ENCODE data around the gene SFTA2.

Gene SFTA2

GRCh38 chr6:30889921-30890645 lies 41.9 kb downstream of the SFTA2 start:
- DNase-seq (ENCODE audit: low read depth in 1 of 2, low spot score in 1 of 2): no peak
- Histone ChIP-seq H3K27ac (replicated peaks) (no peak overlapping the region), H3K27me3 (ENCODE audit: insufficient read depth, poor library complexity, severe bottlenecking) (peaks cover 25% of the 10 kb centered on the region), H3K4me3 (replicated peaks; ENCODE audit: insufficient read depth, low read length) (no peak overlapping the region)
- TF ChIP-seq, protein P1, sequence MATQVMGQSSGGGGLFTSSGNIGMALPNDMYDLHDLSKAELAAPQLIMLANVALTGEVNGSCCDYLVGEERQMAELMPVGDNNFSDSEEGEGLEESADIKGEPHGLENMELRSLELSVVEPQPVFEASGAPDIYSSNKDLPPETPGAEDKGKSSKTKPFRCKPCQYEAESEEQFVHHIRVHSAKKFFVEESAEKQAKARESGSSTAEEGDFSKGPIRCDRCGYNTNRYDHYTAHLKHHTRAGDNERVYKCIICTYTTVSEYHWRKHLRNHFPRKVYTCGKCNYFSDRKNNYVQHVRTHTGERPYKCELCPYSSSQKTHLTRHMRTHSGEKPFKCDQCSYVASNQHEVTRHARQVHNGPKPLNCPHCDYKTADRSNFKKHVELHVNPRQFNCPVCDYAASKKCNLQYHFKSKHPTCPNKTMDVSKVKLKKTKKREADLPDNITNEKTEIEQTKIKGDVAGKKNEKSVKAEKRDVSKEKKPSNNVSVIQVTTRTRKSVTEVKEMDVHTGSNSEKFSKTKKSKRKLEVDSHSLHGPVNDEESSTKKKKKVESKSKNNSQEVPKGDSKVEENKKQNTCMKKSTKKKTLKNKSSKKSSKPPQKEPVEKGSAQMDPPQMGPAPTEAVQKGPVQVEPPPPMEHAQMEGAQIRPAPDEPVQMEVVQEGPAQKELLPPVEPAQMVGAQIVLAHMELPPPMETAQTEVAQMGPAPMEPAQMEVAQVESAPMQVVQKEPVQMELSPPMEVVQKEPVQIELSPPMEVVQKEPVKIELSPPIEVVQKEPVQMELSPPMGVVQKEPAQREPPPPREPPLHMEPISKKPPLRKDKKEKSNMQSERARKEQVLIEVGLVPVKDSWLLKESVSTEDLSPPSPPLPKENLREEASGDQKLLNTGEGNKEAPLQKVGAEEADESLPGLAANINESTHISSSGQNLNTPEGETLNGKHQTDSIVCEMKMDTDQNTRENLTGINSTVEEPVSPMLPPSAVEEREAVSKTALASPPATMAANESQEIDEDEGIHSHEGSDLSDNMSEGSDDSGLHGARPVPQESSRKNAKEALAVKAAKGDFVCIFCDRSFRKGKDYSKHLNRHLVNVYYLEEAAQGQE (IDR thresholded peaks at IDR 0.05; ENCODE audit: insufficient replicate concordance, low read depth): no peak
- TF ChIP-seq, protein P2, sequence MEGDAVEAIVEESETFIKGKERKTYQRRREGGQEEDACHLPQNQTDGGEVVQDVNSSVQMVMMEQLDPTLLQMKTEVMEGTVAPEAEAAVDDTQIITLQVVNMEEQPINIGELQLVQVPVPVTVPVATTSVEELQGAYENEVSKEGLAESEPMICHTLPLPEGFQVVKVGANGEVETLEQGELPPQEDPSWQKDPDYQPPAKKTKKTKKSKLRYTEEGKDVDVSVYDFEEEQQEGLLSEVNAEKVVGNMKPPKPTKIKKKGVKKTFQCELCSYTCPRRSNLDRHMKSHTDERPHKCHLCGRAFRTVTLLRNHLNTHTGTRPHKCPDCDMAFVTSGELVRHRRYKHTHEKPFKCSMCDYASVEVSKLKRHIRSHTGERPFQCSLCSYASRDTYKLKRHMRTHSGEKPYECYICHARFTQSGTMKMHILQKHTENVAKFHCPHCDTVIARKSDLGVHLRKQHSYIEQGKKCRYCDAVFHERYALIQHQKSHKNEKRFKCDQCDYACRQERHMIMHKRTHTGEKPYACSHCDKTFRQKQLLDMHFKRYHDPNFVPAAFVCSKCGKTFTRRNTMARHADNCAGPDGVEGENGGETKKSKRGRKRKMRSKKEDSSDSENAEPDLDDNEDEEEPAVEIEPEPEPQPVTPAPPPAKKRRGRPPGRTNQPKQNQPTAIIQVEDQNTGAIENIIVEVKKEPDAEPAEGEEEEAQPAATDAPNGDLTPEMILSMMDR (IDR thresholded peaks at IDR 0.05; ENCODE audit: insufficient read depth, low read length): no peak
- TF ChIP-seq POLR2AphosphoS5 (IDR thresholded peaks at IDR 0.05; ENCODE audit: low read depth) (no peak), SPI1 (IDR thresholded peaks at IDR 0.05; ENCODE audit: borderline replicate concordance, low read depth) (no peak), GABPA (IDR thresholded peaks at IDR 0.05; ENCODE audit: low read depth) (no peak)

- Histone ChIP-seq H3K27me3 (ENCODE audit: insufficient read depth, poor library complexity, severe bottlenecking) (peaks cover 26% of the 10 kb centered on the region), H3K4me3 (replicated peaks; ENCODE audit: insufficient read depth, low read length) (no peak overlapping the region), H3K27ac (replicated peaks) (no peak overlapping the region)
- TF ChIP-seq, protein P2 (IDR thresholded peaks at IDR 0.05; ENCODE audit: insufficient read depth, low read length): no peak
- TF ChIP-seq POLR2AphosphoS5 (IDR thresholded peaks at IDR 0.05; ENCODE audit: low read depth): no peak
- TF ChIP-seq, protein P1 (IDR thresholded peaks at IDR 0.05; ENCODE audit: insufficient replicate concordance, low read depth): no peak
- no peak for TF ChIP-seq GABPA (IDR thresholded peaks at IDR 0.05; ENCODE audit: low read depth)
- TF ChIP-seq SPI1 (IDR thresholded peaks at IDR 0.05; ENCODE audit: borderline replicate concordance, low read depth): no peak
- DNase-seq (ENCODE audit: low read depth in 1 of 2, low spot score in 1 of 2): no peak
These were observed 42.5 kb downstream of the SFTA2 start for GRCh38 chr6:30889496-30889885.

GRCh38 chr6:30888816-30889495 lies 43.0 kb downstream of the SFTA2 start:
- DNase-seq (ENCODE audit: low read depth in 1 of 2, low spot score in 1 of 2): no peak
- TF ChIP-seq POLR2AphosphoS5 (IDR thresholded peaks at IDR 0.05; ENCODE audit: low read depth): no peak
- TF ChIP-seq, protein P1 (IDR thresholded peaks at IDR 0.05; ENCODE audit: insufficient replicate concordance, low read depth): no peak
- TF ChIP-seq GABPA (IDR thresholded peaks at IDR 0.05; ENCODE audit: low read depth): no peak
- no peak for TF ChIP-seq SPI1 (IDR thresholded peaks at IDR 0.05; ENCODE audit: borderline replicate concordance, low read depth)
- TF ChIP-seq, protein P2 (IDR thresholded peaks at IDR 0.05; ENCODE audit: insufficient read depth, low read length): no peak
- Histone ChIP-seq H3K27ac (replicated peaks) (no peak overlapping the region), H3K4me3 (replicated peaks; ENCODE audit: insufficient read depth, low read length) (no peak overlapping the region), H3K27me3 (ENCODE audit: insufficient read depth, poor library complexity, severe bottlenecking) (peaks cover 26% of the 10 kb centered on the region)
